Adrenal gland (tissue), 5 donors: ENCODE data around the gene TOLLIP.

Experiments
- POLR2A ChIP-seq, 2 donors: fragments of 450-650 bp; IDR thresholded peaks; one replicate each; pipeline ENCODE4 v1.6.1; 2017; ENCODE audit warnings: antibody characterized with exemption in 2 of 2, mild to moderate bottlenecking in 2 of 2, moderate library complexity in 1 of 2
- TF ChIP-seq, protein P1 (sequence below), 6 experiments: fragments of 450-650 bp in 4 of 6; fragments of 200-600 bp in 2 of 6; sonication (generic) in 1 of 6; IDR thresholded peaks; 1 replicate in 5 of 6; 2 replicates in 1 of 6; pipeline versions ENCODE4 v1.5.1 to v1.8.0; 2016 to 2021; ENCODE audit warnings: antibody characterized with exemption in 6 of 6, mild to moderate bottlenecking in 2 of 6, moderate library complexity in 1 of 6
- donor health status: DM: no; HTN: no; CAD: no.

DNA sequence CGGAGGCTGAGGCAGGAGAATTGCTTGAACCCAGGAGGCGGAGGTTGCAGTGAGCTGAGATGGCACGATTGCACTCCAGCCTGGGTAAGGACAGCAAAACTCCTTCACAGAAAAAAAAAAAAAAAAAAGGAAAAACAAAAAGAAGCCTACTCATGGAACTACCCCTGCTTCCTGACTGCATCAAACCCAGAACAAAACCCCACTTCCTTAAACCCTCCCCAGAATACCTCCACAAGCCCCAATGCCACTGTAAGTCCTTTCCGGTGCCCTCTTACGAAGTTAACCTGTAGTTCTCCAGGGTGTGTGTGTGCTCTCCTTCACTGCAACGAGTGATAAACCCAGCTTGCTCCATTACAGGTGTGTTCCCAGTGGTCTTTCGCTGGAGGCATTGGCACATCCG, 8.6 kb upstream of the TOLLIP start:
- TF ChIP-seq, protein P1, sequence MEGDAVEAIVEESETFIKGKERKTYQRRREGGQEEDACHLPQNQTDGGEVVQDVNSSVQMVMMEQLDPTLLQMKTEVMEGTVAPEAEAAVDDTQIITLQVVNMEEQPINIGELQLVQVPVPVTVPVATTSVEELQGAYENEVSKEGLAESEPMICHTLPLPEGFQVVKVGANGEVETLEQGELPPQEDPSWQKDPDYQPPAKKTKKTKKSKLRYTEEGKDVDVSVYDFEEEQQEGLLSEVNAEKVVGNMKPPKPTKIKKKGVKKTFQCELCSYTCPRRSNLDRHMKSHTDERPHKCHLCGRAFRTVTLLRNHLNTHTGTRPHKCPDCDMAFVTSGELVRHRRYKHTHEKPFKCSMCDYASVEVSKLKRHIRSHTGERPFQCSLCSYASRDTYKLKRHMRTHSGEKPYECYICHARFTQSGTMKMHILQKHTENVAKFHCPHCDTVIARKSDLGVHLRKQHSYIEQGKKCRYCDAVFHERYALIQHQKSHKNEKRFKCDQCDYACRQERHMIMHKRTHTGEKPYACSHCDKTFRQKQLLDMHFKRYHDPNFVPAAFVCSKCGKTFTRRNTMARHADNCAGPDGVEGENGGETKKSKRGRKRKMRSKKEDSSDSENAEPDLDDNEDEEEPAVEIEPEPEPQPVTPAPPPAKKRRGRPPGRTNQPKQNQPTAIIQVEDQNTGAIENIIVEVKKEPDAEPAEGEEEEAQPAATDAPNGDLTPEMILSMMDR (IDR thresholded peaks at IDR 0.05), result no peak
- no peak for TF ChIP-seq POLR2A (IDR thresholded peaks at IDR 0.05)
